NCI-H1105 (cell line): ENCODE results near the gene FNDC3A.
"Not testable (repeated sequence)": the region's sequence is repeated elsewhere in the genome, so short reads cannot be mapped to it uniquely, and the experiment has no call there.

Source experiments
- DNase-seq: peaks from one replicate; lab custom pipeline; 2025; lab: John Stamatoyannopoulos, UW

Gene FNDC3A

GRCh38 chr13:48976576-48977285 lies 1.0 kb downstream of the FNDC3A start:
- peak; percentile 58 for DNase-seq

- DNase-seq, result no peak
These were observed 1.5 kb downstream of the FNDC3A start for GRCh38 chr13:48977286-48977625.

GRCh38 chr13:48977973-48978372 lies 2.3 kb downstream of the FNDC3A start:
- no peak for DNase-seq

GRCh38 chr13:48978942-48979601 lies 3.4 kb downstream of the FNDC3A start:
- DNase-seq, result no peak

GRCh38 chr13:48979892-48980291 lies 4.2 kb downstream of the FNDC3A start:
- DNase-seq, result no peak

- DNase-seq, result no peak
These were observed 7.6 kb downstream of the FNDC3A start for GRCh38 chr13:48983331-48983730.

- DNase-seq, result no peak
These were observed 10.0 kb downstream of the FNDC3A start for GRCh38 chr13:48985756-48986155.

- no peak for DNase-seq
These were observed 15.2 kb downstream of the FNDC3A start for GRCh38 chr13:48990900-48991299.

- DNase-seq, result no peak
These were observed 17.4 kb downstream of the FNDC3A start for GRCh38 chr13:48993150-48993549.

- DNase-seq, result no peak
These were observed 19.0 kb downstream of the FNDC3A start for GRCh38 chr13:48994706-48995105.

GRCh38 chr13:48998641-48999292 lies 23.1 kb downstream of the FNDC3A start:
- DNase-seq, result no peak

GRCh38 chr13:49000247-49000646 lies 24.5 kb downstream of the FNDC3A start:
- DNase-seq, result no peak

GRCh38 chr13:49018986-49019635 lies 43.4 kb downstream of the FNDC3A start:
- DNase-seq, result not testable (repeated sequence)

- DNase-seq, result no peak
These were observed 44.6 kb downstream of the FNDC3A start for GRCh38 chr13:49020328-49020727.

GRCh38 chr13:49020940-49021553 lies 45.3 kb downstream of the FNDC3A start:
- DNase-seq, result no peak

- DNase-seq, result no peak
These were observed 46.2 kb downstream of the FNDC3A start for GRCh38 chr13:49021953-49022352.

- no peak for DNase-seq
These were observed 46.9 kb downstream of the FNDC3A start for GRCh38 chr13:49022472-49023144.

- DNase-seq, result no peak
These were observed 47.7 kb downstream of the FNDC3A start for GRCh38 chr13:49023431-49023830.

GRCh38 chr13:49026851-49027250 lies 51.1 kb downstream of the FNDC3A start:
- DNase-seq, result no peak

- no peak for DNase-seq
These were observed 53.9 kb downstream of the FNDC3A start for GRCh38 chr13:49029570-49029969.

- DNase-seq, result no peak
These were observed 54.5 kb downstream of the FNDC3A start for GRCh38 chr13:49030213-49030612.

GRCh38 chr13:49040872-49041271 lies 65.2 kb downstream of the FNDC3A start:
- DNase-seq, result no peak
